ENCODE data around the gene MPC2.

GRCh38 chr1:167876597-167877175, 60.2 kb downstream of the MPC2 start:
- TF ChIP-seq CTCF (IDR thresholded peaks at IDR 0.05) = no peak
- no peak for TF ChIP-seq ZFX (IDR thresholded peaks at IDR 0.05; ENCODE audit: borderline replicate concordance)
